GM21447 (cell line): ENCODE data around the gene STK33.

Experiments used
- ATAC-seq: cut with Tn5 transposase; IDR thresholded peaks from one replicate; pipeline ENCODE4 v1.9.1; 2021; ENCODE audit not compliant: unreplicated experiment

The STK33 gene

DNA sequence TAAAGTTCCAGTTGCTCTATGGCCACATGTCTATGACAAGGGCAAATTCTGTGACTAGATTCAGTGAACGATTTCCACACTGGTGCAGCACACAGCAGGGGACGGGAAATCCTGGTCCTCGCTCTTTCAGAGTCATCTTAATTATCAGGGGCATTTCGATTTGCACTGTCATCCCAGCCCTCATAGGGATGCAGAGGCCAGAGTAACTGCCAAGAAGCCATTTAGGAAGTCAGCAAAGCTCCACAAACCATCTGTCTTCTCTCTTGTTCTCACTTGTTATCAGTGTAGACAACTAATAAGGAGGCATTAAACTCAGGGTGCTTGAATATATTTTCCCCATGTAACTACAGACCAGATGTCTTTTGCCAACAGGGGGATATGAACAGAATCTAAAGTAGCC lies 151.7 kb downstream of the STK33 start:
- no peak for ATAC-seq

DNA sequence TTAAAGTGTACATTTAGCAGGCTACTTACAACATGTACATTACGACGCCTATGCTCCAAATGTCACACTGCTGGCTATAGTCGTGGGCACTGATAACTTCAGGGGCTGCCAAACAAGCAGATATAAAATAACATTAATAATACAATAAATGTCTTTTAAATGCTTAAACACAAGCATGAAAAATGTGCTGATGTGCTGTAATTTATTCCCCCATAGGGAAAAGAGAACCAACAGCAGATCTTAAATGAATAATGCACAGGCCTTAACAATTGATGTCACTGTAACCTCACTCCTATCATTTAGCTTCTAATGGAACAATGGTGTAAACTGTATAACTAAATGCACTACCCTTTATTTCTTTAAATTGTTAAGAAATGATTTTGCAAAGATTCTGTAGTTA lies 153.4 kb downstream of the STK33 start:
- no peak for ATAC-seq

DNA sequence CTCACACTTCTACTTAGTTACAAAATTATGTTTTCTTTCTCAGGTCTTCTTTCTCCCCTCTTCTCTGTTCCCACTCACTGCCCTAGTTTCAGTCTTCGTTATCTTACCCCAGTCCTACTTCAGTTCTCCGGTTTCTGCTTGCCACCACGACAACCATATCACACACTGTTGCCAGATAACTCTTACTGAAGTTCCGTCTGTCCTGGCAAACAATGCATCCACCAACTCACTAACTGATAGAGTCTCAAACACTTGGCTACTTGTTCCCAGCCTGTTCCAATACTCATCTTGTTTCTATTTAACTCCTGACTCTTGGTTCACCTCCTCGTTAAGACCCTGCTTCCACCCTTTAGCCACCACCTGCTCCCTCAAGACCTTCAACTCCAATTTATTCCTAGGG lies 164.5 kb downstream of the STK33 start:
- no peak for ATAC-seq

DNA sequence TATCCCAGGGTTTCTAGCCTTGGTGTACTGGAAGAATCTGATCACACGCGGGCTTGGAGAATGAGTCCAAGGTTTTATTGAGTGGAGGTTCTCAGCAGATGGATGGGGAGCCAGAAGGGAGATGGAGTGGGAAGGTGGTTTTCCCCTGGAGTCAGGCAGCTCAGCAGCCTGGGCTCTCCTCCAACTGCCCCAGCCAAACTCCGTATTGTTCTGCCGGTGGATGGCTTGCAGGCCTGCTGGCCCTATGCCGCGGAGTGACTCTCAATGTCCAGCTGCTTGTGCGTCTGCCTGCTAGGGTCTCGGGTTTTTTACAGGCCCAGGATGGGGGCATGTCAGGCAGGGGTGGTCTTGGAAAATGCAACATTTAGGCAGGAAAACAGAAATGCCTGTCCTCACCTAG lies 168.0 kb downstream of the STK33 start:
- ATAC-seq, result no peak

DNA sequence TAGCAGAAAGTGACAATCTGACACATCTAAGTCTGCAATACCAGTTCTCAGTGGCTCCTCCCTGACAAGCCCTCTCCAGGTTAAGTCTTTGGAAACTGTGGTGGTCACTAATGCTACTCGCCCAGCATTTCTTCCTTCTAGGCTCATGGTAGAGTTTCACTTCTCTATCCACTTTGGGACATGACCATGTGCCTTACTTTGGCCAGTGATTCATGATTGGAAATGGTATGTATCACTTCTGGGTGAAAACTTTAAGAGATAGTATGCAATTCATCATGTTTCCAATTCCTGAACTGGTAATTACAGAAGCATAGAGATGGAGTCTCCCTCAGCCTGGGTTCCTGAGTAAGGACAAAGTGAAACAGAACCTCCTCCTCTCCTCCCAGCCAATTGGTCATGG lies 178.8 kb downstream of the STK33 start:
- no peak for ATAC-seq

DNA sequence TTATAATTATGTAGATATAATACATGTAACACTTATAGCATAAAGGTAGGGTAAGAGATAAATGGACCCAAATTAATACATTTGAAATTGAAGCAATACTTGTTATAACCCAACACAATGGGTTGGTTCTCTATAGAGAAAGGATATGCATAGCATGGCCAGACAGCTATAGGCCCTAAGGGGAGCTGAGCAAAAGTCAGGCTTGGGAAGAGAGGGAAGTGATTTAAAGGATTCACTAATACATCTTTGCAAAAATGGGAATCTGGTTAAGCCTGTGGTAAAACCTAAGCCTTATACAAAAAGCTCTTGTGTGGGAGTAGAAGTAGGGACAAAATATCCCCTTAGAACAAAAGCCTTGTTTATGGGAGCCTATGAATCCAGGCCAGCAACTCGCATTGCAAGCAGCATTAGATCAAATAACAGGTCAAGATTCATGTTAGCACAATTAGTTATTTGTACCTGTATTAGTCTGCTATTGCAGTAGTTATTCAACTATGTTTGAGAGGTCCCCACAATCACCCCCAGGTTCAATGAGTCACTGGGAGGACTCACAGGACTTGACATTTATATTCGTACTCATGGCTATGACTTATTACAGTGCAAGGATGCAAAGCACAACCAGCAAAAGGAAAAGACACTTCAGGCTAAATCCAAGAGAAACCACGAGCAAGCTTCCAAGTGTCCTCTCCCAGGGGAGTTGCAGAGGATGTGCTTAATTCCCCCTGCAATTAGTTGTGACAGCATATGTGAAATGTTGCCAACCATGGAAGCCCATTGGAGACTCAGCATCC lies 185.7 kb downstream of the STK33 start:
- no peak for ATAC-seq

DNA sequence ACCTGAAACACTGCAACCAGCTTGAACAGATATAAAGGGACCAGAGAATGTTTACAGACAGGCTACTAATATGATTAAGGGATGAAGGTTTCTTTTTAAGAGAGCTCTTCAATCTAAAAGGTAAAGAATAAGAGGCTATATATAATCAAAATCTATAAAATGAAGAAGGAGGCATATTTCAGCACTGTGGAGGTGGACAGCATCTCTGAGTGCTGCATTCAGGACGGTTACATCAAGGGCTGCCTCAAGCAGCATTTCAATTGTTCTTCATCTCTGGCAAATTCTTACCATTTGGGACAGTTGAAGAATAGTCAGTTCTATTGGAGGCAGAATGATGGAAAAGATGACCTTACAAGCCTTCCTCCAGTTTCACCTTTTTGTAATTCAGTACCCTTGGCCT lies 190.7 kb downstream of the STK33 start:
- no peak for ATAC-seq

DNA sequence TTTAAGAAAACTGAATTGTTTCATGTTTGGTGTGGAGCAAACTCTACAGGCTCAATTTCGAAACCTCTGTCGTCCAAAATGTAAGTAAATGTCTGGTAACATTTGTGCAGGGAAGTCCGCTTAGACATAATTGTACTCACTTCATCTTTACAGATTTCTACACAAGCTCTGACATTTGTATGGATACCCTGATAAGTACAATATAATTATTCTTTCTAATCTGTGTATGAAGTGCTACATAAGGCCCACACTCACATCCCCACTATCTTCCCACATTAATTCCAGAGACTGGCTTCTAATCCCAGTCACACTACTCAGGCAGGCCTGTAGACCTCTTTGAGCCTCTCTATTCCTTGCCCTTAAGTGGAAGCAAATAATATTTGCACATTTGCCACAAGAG lies 201.1 kb downstream of the STK33 start:
- no peak for ATAC-seq

DNA sequence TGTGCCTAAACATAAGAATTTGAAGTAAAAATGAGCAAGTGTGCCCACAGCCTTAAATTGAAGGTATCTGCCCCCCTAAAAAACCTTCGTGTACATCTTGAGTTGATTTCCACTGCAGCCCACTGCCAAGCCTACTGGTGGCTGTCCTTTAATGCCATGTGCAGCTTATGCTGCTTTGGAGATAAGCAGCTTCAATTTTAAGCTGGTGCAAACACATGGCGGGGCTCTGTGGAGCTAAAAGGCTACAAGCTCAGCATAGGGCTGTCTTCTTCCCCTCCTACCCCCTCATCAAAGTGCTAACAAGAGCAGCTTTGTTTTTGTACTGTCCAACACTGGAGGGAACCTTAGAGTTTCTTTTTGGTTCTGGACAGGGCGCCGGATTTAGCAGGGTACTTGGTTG lies 201.9 kb downstream of the STK33 start:
- ATAC-seq, result no peak

DNA sequence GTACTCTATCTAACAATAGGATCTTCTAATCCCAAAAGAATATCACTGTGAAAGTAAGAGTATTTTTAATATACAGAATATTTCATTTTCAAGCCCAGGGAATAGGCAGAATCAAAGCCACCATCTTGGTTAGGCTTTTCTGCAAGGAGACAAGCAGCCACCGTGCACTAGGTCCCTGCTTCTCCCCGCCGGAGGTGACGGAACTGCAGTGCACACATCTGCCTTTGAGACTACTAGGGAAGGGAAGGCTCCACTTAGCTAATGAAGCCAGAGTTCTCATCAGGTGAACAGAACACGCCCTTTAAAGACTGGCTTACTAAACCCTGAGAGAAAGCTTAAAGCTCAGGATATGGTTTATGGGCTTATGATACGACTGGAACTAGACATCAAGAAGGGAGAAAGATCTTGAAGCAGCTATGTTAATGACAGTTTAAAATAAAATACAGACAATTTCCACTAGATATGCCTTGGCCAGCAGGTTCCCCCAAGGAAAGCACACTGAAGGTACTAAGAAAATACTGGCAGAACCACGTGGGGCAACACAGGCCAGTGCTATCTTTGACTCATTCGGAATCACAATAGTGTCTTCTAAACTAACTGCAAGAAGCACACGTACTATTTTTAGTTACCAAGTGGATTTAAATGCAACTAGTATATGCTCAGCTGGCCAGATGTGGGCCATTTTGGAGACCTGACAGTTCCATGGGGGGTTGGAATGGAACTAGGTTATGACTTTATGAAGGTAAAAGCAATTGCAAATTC lies 203.0 kb downstream of the STK33 start:
- no peak for ATAC-seq

DNA sequence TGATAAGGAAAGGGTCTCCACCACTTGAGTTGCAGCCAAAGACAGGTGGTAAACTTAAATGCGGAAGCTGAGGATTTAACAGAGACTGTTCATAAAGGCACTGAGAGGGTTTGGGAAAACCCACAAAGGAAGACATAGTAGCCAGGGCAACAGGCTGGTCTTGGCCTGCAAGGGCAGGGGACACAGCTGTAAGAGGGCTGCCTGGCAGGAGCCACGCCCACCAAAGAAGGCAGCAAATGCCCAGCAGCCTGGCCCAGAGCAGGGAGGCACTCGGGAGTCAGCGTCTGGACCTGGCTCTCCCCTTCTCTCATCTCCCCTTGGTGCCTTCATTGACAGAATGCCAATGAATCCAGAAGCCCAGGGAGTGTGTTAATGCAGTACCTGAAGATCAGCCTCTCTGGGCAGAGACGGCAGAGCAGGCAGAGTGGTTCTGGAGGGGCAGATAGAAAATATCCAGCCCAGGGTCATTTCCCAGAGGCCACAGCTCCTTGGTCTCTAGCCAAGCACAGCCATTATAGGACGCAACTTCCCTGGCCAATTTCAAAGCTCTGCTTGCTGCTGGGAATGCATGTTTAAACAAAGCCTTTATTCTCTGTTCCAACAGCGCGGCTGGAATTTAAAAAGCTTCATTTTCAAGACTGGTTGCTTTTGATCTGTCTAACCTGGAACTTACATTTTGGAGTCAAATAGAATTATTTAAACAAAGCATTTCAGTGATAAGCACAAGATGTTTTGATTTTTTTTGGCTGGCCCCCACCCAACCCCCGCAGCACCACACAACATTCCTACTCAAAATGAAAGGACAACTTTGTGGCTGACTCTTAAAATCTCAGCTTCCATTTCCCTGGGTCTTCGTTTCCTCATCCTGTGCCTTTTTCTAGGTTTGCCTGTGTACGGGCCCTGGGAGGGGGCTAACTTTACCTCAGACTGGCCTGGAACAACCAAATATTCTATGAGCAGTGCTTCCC lies 204.7 kb downstream of the STK33 start:
- ATAC-seq, result no peak

DNA sequence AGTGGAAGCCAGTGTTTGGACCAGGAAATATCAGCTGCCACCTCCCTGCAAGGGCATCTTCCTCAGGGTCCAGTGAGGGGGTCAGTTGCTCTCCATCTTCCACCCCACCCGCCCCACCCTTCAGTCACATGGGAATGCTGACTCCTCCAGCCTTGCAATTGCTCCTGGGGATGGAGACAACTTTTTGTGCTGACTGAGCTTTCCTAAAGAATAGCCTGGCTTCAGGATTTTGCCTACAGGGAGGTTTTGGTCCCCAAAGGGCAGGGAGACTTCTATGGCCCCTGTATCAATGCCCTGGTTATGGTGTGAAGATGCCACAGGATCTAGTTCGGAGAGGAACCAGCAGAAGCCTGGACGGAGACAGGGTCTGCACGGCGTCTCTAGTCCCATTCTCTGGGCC lies 206.3 kb downstream of the STK33 start:
- no peak for ATAC-seq

DNA sequence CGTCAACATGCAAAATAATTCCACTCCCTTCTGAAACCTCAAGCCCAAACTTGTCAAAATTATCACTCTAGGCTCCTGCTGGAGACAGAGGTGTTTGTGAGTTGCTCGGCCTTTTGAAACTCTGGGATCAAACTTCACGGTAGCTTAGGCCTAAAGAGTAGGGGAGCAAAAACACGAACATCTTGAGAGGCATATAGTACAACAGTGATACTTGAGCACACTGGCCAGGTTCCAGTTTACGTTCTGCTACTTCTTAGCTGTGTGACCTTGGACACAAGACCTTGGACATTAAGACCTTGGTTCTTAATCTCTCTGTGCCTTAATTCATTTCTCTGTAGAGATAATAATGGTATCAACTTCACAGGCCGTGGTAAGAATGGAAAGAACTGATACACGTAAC lies 206.9 kb downstream of the STK33 start:
- ATAC-seq, result no peak

DNA sequence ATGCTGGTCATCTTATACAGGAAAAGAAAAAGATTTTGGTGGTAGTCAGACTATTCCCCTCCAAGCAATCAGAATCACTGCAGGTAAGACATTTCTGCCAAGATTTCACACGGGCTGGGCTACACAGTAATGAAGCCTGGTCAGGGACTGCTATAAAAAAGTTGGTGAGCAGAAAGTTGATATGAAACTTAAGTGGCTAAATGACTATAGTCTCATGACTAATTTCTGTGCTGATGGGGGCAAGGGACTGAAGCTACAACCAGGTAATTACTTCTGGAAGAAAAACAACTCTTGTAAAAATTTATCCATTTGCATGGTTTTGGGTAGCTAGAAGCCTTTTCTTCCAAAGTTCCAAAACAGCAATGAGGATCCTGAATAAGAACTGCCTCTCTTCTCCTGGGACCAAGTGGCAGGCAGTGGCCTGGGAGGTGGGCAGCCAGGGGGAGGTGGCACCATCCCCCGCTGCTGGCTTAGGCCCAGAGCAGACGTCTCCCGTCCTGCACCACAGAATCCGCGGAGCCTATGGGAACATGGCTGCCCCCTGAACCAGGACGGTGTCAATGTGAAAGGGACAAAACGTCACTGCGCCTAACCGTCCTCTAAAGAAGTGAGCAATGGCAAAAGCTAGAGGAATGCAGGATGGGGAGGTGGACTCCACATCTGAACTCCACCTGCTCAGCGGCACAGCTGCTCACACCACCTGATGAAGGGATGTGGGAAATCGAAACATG lies 207.7 kb downstream of the STK33 start:
- ATAC-seq, result no peak

DNA sequence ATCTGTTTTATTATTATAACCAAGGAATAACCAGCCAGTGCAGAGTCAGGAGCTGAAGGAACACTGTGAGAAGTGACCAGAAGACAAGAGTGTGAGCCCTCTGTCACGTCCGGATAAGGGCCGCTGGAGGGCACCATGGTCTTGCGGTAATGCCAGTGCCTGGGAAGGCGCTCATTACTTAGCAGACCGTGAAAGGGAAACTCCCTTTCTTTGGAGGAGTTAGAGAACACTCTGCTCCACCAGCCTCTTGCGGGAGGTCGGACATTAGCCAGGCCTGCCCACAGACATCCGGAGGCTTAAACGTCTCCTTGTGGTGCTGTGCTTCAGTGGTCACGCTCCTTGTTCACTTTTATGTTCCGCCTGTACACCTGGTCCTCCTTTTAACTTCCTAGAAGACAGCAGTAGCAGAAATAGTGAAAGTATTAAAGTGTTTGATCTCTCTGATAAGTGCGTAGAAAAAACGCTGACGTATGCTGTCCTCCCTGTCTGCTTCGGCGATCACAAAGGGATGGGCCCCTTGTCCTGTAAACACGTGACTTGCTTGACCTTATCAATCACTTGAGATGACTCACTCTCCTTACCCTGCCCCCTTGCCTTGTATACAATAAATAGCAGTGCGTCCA lies 209.7 kb downstream of the STK33 start:
- peak; percentile 65 for ATAC-seq

DNA sequence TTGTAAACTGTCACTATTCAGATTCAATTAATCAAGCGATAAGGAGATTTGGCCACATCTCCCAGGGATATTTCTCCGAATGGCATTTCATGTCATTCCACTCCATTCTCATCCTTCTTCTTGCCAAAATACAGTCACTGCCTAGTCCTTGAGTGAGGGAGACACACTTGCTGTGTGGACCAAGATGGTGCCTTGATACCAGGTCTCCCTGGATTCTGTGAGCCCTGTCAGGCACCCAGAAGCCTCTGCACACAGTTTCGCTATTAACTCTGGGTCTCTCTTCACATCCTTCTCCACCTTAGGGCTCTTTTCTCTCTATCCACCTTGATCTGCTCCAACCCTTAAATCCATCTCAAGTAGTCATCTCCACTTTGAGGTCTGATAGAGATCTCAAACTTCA lies 210.4 kb downstream of the STK33 start:
- ATAC-seq, result no peak

DNA sequence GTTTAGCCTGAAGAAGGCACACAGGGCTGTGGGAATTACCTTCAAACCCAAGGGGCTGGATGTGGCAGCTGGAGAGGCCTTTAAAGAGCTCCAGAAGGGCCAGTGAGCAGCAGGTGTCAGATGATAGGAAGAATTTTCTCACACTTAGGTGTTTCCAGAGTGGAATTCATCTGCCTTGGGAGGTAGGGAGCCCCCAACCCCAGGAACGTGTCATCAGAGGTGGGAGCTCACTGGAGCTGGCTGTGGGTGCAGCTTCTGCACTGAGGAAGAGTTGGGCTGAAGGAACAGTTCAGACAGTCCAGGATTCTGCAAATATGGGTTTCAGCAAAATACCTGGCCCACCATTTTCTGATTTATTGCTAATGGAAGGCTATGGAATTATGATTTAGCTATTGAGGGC lies 210.8 kb downstream of the STK33 start:
- no peak for ATAC-seq

DNA sequence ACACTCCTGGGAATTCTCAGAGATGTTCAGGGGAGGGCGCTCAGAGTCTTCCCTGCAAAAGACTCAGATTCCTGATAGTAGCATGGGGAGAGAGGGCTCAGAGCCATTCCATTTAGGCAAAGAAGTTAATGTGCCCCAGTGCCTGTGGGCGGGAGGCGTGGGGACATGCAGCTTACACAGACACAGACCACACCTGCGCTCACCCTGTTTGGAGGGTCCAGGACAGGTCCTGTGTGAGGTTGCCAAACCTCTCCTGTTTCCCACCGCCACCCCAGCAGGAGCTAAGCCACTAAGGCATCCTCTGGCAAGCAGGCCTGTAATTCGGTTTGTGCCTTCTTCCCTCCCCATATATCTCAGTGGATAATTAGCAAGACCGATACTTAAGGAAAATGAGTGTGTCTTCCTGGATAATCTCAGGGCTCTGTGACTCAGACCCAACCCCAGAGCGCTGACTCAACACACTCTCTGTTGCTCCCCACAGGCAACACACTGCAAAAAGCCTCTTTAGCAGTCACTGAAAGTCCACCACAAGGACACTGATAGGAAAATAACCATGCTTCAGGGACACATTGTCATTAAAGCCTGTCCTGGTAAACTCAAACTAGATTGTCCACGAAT lies 211.5 kb downstream of the STK33 start:
- no peak for ATAC-seq

DNA sequence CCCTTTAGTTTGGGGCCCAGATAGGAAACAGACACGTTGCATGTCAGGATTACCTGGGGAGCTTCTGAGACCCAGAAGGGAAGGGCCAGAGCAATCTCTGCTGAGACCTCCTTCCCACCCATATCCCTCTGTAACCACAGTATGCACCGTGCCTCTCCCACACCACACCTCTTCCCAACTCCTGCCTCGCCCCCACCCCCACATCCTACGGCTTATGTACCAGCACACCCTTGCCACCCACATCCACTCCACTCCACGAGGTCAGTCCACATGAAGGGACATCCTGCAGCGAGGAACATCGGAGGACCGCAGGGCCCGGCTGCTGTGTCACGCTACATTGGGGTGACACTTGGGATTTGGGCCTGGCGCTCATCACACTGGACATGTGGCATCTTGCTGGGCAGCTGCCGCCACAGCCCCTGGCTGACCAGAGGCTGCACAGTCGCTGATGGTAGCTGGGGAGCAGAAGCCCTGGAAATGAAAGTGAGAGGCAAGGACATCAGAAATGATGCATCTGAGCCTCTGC lies 212.1 kb downstream of the STK33 start:
- ATAC-seq, result no peak

DNA sequence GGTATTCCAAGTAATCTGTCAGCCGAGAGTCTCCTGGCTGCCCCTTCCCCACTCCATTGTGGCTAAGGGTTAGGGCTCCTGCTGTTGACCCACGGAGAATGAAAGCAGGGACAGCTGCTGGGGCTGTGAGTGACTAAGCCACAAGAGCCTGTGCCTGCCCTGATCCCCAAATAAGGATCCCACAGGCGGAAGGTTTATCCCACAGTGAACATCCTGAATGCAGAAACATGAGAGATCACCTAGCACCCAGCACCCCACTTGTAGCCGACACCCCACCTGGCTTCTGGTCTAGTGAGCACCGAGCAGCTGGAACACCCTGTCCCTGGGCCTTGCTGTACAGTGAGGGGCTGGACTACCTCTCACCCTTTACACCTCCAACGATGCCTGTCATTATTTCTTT lies 212.7 kb downstream of the STK33 start:
- no peak for ATAC-seq
